Measurements from ENCODE around the gene PRR36.

PRR36 gene

DNA sequence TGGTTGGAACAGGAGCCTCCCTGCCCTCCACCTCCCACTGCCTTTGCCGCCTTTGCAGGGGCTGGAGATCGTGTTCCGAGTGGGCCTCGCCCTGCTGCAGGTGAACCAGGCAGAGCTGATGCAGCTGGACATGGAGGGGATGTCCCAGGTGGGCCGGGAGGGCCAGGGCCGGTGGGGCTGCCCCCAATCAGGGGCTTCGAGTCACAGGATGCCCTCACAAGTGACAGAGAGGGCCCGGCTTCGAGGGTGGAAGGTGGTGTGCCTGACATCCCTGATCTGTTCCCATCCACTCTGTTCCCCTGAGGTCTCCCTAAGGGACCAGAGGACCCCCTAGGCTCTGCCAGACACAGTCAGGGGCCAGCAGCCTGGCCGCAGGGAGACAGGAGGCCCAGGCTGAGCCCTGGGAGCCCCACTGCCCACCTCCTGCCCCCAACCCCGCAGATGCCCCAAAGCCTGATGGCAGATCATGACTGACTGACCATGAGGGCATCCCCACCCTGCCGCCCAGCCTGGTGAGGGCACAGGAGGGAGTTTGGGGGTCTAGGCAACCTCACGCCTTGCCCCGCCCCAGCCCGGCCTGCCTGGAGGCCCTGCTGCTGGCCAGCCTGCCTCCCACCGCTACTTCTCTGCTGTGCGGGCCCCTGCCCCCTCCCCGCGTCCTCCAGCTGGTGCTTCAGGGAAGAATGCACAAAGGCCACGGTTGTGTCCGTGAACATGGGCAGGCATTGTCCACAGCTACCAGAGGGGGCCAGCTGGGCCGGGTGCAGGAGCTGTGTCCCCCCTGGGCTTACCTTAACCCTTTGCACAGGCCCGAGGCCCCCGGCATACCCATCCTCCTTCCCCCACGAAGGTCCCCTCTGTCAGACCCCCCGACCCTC is 22.3 kb downstream of the PRR36 start:
- H3K4me3 ChIP-seq (ENCODE audit: low read length) = no peak overlapping the region
- TF ChIP-seq, protein P1, sequence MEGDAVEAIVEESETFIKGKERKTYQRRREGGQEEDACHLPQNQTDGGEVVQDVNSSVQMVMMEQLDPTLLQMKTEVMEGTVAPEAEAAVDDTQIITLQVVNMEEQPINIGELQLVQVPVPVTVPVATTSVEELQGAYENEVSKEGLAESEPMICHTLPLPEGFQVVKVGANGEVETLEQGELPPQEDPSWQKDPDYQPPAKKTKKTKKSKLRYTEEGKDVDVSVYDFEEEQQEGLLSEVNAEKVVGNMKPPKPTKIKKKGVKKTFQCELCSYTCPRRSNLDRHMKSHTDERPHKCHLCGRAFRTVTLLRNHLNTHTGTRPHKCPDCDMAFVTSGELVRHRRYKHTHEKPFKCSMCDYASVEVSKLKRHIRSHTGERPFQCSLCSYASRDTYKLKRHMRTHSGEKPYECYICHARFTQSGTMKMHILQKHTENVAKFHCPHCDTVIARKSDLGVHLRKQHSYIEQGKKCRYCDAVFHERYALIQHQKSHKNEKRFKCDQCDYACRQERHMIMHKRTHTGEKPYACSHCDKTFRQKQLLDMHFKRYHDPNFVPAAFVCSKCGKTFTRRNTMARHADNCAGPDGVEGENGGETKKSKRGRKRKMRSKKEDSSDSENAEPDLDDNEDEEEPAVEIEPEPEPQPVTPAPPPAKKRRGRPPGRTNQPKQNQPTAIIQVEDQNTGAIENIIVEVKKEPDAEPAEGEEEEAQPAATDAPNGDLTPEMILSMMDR (IDR thresholded peaks at IDR 0.05; ENCODE audit: insufficient read depth, low read depth, low read length, missing control alignments) = no peak
- DNase-seq (ENCODE audit: low read depth) = no peak

DNA sequence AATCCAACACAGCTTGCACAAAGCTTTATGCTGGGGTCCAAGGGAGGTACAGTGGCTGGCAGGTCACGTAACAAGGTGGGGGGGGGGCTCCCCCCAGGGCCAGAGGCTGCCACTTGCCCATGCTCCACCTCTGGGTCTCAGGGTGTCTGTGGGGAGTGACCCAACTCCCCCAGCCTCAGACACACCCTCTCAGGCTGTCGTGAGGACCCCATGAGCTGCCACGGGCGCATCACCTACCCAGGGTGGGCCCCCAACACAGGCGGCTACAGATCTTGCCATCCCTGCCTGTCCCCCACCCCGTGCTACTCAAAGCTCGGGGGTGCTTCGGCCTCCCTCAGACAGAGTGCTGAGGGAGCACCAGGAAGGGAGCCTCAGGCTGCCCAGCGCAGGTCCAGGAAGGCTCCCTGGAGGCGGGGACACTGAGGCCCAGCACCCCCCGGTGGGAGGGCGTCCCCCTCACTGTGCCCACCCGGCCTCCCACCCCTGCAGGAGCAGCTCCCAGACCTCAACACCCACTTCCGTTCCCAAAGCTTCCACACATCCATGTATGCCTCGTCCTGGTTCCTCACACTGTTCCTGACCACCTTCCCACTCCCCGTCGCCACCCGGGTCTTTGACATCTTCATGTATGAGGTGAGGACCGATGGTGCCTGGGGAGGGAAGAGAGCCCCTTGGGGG is 23.1 kb downstream of the PRR36 start:
- TF ChIP-seq, protein P1 (IDR thresholded peaks at IDR 0.05; ENCODE audit: insufficient read depth, low read depth, low read length, missing control alignments) = no peak
- no peak for DNase-seq (ENCODE audit: low read depth)
- H3K4me3 ChIP-seq (ENCODE audit: low read length) = no peak overlapping the region

DNA sequence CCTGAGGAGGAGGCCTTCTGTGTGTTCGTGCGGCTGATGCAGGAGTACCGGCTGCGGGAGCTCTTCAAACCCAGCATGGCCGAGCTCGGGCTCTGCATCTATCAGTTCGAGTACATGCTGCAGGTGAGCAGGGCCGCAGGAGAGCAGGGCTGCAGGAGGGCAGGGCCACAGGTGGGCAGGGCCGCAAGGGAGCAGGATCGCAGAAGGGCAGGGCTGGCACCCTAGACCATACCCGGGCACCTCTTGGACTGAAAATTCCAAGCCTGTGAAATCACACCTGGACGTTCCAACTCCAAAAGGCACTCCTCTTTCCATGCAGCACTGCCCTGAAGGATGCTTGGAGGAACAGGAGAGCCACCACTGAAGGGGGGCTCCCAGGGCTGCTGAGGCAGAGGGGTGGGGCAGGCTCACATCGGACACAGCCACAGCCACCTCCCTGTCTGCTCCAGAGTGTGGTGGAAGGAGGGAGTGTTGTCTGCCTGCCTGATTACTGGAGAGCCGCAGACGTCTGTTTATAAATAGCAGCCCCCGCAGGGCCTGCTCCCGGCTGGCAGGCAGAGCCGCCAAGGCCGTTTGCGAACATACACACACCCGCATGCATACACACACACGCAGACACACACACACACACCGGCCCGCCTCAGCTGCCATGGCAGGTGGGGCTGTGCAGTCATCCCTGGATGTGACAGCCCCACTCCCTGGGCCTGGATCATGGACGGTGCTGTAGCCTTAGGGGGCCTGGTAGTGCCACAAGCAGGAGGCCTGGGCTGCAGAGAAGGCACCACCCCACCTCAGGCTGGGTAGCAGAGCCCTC is 24.0 kb downstream of the PRR36 start:
- DNase-seq (ENCODE audit: low read depth) = no peak
- H3K4me3 ChIP-seq (ENCODE audit: low read length) = no peak overlapping the region
- TF ChIP-seq, protein P1 (IDR thresholded peaks at IDR 0.05; ENCODE audit: insufficient read depth, low read depth, low read length, missing control alignments) = no peak

DNA sequence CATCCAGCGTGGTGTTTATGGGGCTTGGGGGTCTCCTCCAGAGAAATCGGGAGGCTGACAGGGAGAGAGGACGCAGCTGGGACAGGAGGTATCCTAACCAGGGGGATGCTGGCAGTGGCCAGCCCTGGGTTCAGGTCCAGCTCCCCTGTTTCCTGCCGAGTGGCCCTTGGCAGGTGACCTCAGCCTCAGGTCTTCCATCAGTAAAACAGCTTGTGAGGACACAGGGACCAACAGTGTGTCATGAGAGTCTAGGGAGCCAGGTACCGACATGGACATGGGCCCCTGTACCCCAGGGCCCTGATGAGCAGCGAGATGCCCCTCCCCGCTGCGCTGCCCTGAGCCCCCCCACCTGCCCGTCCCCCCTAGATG is 24.6 kb downstream of the PRR36 start:
- TF ChIP-seq, protein P1 (IDR thresholded peaks at IDR 0.05; ENCODE audit: insufficient read depth, low read depth, low read length, missing control alignments) = no peak
- DNase-seq (ENCODE audit: low read depth) = no peak
- no peak overlapping the region for H3K4me3 ChIP-seq (ENCODE audit: low read length)

DNA sequence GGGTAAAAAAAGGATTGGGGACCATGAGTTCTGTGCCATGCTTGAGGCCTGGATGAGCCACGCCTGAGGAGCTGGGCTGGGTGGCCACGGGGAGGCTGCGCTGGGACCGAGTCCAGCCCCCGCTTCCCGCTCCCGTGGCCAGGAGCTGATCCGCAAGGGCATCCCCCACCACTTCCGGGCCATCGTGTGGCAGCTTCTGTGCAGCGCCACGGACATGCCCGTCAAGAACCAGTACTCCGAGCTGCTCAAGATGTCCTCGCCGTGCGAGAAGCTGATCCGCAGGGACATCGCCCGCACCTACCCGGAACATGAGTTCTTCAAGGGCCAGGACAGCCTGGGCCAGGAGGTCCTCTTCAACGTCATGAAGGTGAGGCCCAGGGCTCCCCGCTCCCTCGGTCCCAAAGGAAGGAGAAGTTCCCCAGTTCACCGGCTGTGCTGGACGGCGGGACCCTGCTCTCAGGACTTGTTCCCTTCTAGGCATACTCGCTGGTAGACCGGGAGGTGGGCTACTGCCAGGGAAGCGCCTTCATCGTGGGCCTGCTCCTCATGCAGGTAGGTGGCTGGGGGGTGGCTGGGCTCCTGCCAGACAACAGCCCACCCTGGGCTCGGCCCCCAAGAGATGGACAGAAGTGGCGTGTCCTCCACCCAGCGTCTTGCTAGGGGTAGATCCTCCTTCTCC is 25.3 kb downstream of the PRR36 start:
- DNase-seq (ENCODE audit: low read depth) = no peak
- H3K4me3 ChIP-seq (ENCODE audit: low read length) = no peak overlapping the region
- TF ChIP-seq, protein P1 (IDR thresholded peaks at IDR 0.05; ENCODE audit: insufficient read depth, low read depth, low read length, missing control alignments) = no peak

DNA sequence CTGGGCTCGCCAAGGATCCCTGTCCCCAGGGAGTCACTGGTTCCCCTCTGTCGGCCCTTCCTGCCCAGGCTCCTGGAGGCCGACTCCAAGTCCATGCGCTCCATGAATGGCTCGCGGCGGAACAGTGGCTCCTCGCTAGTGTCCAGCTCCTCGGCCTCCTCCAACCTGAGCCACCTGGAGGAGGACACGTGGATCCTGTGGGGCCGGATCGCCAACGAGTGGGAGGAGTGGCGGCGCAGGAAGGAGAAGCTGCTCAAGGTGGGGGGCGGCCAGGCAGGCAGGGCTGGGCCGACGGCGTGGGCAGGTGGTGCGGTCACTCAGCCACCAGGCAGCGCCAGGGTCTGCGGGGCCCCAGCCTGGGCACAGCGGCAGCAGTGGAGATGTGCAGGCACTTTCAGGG is 26.5 kb downstream of the PRR36 start:
- H3K4me3 ChIP-seq (ENCODE audit: low read length) = no peak overlapping the region
- DNase-seq (ENCODE audit: low read depth) = no peak
- TF ChIP-seq, protein P1 (IDR thresholded peaks at IDR 0.05; ENCODE audit: insufficient read depth, low read depth, low read length, missing control alignments) = no peak
